ENCODE measurements around the gene HS6ST1.

Gene HS6ST1

DNA sequence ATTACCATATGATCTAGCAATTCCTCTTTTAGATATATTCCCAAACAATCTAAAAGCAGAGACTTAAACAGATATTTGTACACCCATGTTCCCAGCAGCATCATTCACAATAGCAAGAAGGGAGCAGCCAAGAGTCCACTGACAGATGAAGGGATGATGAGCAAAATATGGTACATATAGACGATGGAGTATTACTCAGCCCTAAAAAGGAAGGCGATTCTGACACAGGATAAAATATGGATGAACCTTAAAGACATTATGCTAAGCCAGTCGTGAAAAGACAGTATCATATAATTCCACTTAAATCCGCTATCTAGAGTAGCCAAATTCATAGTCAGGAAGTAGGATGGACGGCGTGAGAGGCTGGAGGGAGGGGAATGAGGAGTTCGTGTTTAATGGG lies 20.4 kb downstream of the HS6ST1 start:
- DNase-seq: no peak

DNA sequence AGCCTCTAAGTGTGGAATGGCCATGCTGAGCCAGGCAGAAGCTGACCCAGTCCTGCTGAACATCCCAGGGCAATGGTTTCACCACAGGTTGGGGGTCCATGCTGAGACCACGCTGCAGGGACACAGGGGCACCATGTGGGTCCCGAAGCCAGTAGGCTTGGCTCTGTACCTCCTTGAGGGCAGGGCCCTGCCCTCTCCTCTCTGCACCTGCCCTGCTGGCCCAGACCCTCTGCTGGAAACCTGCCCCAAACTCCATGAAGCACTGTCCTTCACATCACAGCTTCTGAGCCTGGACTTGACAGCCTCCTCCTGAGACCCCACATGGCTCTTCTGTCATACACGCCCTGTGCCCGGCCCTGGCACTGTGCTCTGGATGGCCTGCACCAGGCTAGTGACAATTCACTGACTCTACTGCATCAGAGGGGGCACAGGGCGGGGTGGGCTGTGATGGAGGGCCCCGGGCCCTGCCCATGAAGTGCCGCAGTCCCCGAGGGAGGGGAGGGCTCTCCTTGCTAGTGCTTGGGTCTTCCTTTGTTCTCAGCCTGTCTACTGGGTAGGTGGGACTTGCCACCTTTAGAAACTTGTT lies 24.7 kb downstream of the HS6ST1 start:
- DNase-seq: no peak

DNA sequence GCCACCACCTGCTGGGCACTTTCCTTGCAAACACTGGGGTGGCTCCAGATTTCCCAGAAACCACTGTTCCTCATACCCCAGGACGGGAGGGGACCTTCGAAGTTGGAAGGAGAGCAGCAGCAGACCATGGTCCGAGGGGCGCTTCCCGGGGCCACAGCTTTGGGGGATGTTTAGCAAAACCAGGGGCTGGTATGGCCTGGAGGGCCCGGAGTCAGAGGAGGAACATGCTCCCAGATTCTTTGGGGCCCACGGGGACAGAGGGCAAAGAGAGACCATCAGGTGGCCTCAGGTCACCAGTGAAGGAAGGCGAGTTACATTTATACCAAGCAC lies 25.3 kb downstream of the HS6ST1 start:
- no peak for DNase-seq

DNA sequence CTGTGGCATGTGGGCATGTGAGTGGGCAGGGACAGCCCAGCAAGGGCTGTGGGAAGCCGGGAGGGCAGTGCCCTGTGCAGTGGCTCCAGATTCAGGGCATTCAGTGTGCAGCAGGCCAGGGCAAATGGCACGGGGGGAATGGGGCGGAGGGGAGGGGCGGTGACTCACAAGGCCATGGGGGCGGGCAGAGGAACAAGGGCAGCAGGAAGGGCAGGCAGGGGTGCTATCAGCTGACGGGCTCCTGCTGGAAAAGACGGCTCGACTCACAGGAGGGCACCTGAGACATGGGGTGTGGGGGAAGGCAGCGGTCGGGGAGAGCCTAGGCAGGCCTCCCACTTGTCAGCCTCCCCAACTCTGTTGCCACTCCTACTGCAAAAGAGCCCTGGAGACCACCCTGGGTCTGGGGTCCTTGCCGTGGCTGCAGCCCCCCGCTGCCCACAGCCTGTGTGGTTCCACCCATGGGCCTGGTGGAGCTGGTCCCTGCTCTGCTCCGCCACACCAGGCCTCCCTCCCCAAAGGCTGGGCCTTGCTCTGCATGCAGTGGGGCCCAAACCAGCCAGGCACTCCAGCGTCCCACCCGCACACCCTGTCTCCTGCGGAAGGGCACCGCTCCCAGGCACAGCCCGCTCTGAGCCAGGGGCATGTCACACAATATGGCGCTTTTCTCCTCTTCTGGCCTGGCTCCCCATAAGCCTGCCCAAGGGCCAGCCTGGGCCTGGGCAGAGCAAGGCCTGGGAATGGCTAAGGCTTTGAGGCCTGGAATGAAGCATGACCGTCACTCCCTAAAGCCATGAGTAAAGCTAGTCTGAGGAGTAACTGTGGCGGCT lies 25.9 kb downstream of the HS6ST1 start:
- no peak for DNase-seq

DNA sequence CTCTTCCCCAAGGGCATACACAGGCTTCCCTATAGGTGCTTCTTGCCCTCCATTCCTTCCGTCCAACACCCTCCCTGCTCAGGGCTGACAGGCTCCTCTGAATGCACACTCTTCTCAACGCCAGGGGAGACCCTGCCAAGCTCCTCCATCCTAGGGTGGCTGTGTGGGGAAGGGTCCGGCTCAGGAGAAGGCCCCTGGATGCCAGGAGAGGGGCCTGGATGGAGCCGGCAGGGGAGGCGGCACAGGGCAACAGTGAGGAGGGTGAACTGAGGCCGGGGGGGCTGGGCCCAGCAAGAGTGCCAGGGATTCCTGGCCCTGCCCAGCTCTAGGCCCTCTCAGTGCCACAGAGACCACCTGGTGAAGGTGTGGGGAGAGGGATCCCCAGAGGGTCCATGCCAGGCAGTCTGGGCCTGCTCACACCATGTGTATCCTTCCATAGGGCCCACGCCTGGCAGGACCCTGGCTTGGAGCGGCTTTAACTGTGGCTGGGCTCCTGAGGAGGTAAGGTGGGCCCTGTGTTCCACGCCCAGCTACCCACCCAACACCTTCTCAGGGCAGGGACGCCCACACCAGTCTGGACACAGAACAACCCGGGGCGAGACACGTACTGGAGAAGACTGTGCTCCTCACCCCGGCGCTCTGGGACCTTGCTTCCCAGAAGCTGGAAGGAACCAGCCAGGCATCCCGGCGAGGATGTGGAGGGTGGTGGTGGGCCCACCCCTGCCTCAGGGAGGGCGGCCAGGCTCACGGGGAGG lies 26.6 kb downstream of the HS6ST1 start:
- DNase-seq: no peak

DNA sequence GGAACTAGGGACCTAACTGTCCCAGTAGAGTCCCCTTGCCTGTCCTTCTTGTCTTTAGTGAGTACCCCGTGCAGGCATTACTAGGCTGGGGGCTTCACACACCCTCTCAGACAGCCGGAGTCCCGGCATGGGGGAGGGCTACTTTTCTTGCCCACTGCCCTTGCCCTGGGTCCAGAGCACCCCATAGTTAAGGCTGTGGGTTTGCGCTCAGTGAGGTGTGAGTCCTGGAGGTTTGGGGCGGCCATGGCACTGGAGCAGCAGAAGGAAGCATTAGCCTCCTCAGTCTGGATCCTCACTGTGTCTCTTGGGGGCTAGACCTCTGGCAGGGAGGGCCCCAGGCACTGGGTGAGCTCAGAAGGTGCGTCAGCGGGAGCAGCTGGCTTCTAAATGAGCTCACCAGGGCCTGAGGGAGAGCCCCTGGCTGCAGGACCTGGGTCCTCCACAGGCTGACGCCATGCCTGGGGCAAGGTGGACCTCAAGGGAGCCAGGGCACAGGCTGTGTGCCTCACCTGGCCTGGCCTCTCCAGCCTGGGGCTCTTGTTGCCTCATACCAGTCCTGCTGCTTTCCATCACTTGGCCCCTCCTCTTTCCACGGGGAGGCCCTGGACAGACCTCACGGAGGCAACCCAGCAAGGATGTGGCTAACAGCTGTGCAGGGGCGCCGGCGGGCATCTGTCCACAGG lies 27.4 kb downstream of the HS6ST1 start:
- no peak for DNase-seq

DNA sequence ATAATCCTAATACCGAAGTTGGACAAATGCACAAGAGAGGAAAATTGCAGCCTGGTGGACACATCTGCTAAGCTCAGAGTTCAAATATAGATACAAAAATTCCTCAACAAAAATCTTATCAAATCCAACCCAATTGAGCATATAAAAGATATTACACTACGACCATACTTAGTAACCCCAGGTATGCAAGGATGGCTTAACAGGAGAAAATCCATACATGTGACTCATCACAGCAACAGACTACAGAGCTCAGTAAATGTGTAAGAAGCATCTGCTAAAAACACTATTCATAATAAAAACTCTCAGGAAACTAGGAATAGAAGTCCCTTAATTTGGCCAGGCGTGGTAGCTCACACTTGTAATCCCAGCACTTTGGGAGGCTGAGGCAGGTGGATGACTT lies 28.3 kb downstream of the HS6ST1 start:
- no peak for DNase-seq

DNA sequence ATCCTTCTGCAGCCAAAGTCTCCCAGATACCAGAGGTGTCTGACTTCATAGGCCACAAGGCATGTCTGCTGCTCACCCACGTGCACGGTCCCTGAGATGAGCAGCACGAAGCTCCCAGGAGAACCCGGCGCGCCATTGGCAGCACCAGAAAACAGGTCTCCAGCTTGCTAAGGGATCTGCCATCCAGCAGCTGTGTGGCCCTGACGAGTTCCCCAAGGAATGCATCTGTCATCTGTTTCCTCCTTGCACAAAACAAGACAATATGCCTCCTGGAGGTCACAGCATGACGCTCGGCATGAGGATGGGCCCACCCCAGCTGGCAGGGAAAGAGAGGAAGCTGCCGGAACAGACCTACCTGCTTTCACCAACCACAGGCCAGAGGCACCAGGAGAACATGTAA lies 29.2 kb downstream of the HS6ST1 start:
- no peak for DNase-seq

DNA sequence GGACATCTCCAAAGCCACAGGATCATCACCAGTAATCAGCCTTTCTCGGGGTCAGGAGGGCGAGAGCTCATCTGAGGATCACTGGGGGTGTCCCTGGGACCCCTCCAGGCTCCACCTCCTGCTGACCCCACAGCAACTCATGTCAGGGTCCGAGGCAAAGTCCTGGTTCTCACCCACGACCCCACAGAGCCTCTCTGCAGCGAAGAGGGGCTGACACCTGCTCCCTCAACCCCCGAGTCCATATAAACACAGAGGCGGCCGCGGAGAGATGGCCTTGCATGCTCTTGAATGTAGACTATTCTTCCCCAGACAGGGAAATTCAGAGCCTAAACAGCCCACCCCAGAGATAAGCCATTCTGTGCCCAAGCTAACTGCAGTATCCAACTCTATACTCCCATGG lies 29.9 kb downstream of the HS6ST1 start:
- DNase-seq: no peak

DNA sequence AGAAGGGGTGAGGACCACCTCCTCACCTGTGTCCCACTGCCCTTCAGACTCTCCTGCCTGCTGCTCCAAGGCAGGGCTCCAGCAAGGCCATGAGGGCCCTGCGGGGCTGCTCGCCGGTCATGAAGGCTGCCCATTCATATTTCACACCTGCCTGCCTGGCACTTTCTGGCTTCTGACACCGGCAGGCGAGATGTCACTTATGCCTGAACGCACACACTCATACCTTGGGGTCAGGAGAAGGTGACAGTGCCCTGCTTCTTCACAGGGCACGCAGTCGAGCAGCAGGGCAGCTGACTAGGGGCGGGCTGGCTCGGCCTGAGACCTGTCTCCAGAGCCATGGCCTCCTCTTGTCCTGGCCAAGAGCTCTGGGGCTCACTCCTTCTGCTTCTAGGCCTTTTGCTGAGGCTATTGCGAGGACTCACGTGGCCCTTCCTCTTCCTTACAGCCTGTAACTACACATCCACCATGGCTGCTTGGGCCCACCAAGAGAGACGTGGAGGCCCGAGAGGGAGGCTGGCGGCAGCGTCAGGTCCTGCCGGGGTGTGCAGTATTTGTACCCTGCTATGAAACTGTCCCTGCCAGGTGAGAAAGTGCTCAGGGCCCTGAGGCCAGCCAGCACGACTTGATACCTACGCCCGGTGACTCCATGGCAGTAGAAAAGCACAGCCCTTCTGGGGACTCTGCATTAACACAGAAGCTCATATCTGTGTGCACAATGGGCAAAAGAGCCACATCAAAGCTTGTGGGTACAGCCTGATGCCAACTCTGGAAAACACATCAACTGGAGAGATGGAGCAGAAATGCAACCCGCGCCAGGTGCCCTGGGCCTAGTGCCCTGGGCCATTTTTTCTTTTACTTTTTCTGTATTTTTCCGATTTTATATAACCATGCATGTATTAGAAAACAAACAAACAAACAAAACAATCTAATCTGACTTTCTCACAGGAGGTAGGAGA lies 30.6 kb downstream of the HS6ST1 start:
- no peak for DNase-seq

DNA sequence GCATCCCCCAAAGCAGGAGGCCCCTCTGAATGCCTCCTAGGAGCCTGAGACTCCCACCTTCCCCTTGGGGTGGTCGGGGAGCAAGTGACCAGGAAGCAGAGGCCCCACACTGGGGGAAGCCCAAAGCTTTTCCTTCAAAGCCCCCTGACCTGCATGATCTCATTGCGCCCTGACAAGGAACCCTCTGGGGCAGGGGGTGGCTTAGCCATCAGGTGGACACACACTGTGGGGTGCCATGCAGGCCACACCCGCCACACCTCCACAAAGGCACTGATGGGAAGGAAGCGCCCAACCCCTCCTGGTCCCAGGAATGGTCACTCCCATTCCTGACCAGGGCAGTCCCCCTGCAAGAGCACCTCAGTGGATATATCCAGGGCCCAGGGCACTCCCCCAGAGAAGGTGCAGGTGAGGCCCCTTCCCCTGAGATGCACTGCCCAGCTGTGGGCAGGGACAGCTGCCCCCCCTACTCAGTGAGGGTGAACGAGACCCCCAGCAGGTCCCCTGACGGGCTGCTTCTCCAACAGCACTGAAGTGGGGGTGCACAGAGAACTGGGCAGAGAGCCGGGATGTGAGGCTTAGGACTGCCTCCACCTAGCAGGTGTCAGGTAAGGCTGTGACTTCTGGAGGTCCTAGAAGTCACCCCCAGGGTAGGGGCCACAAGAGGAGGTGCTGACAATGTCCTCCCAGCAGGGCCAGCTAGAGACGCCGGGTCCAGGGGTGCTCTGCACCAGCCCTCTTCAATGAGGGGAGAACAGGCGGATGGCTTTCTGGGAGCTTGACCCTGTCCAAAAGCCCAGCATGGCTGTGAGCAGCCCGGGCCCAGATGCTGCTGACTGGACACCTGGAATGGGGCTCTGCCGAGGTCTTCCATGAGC lies 31.5 kb downstream of the HS6ST1 start:
- no peak for DNase-seq

DNA sequence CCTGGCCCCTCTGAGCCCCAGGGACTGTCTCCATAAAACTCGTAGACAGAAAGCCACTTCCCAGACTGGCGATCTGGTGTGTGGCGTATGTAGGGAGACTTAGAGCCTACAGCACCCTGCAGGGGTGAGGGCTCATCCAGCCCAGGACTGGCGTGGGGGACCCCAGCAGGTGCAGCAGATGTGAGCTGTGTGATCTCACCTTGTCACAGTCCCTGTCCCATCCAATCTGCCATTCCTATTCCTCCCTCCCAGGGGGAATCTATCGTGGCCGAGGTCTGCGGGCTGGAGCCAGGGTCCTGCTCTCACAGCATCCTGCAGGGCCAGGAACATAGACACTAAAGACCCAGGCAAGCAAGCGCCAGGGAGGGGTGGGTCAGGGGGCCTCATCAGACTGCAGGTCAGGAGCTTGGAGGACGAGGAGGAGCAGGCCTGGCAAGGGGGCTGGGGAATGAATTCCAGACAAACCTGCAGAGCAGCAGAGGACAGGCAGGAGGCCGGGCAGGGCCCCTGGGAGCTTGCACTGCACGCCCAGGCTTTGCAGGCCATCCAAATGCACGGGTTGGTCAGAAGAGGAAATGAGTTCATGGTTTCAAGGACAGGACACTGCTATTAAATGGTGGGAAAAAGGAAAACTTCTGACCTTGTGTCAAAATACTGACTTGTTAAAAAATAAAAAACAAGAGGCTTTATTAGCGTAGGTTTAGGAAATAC lies 32.5 kb downstream of the HS6ST1 start:
- DNase-seq: no peak

DNA sequence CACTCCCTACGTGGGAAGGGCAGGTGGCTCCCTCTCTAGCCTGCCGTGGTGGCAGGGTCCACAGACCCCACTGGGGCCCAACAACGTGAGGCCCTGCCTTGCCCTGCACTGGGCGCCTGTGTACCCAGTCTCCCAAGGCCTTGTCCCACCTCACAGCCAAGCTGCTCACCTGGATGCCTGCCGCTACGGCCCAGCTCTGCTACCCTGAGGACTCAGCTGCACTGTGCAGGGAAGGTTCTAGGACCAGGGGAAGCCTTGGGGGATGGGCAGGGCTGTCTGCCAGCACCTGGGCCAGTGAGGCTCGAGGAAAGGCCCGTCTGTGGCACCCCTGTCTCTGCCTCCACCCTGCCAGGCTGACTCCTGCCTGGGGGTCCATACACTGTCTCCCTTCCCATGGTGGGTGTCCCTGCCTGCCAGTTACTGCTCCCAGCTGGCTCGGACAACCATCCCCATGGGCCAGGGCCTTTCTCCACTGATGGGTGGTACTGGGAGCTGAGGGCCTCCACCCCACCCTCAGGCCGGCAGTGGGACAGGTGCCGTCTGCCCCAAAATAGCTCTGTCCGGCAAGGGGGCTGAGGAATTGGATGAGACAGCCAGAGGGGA lies 33.2 kb downstream of the HS6ST1 start:
- DNase-seq: no peak

DNA sequence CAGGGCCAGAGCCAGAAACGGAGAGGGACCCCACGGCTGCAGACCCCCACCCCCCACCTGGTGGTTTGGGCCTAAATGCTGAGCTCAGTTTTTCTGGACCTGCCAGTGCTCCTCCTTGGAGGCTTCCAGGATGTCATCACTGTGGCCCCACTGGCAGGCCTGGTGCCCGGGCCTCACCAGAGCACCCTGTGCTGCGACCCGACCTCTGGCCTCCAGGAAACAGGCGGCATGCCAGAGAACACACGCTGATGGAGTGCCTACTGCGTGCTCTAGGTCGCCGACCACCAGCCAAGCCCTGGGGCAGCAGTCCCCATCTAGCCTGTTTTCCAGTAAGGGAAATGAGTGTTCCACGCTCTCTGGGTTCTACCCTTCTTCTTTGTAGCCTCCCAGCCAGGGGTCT lies 33.8 kb downstream of the HS6ST1 start:
- no peak for DNase-seq

DNA sequence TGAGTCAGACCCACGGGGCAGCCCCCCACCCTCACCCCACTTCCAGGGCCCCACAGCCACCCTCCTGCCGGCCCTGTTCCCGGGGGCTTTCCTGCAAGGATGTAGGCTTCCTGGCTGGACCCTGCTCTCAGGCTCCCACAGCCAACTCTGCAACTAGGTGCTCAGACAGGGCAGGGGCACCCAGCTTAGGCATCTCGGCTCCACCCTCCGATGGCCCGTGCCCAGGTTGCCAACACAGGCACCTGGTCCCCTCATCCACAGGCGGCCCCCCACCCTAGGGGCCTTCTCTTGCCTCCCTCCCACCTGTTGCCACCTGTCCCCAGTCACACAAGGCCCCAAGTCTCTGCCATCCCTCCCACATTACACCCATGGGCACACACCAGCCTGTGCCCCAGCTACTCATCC lies 34.6 kb downstream of the HS6ST1 start:
- DNase-seq: no peak

DNA sequence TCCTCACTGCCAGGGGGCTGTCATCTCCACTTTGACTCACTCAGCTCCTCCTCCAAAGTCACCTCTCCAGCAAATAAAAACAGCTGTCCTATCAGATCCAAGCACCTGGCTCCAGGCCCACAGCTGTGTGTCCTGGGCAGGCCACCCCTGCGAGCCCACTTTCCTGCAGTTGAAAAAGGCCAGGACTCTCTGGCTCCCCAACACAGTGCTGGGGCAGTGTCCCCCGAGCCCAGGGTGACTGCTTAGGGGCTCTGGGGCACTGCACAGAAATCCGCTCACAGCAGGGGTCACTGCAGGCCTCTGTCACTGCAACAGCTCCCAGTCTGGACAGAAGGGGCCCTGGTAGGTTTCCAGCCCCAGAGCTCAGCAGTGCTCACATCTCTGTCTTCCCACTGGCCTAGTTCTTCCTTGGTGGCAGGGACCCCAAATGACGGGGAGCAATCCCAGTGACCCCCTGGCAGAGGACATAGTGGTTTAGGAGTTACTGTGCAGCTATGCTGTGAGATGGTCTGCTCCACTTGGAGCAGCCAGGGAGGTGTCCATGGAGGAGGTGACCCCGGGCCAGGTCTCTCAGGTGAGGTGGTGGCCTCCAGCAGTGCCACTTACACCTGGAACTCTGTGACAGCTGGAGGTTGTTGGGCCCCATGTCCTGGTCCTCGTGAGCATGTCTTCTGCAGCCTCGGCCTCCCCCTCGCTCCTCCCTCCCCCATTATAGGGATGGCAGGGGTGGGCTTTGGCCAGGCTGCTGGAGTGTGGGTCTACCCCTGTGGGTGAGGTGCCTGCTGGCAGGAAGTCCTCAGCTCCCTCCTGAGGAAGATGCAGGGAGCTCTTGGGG lies 35.5 kb downstream of the HS6ST1 start:
- no peak for DNase-seq

DNA sequence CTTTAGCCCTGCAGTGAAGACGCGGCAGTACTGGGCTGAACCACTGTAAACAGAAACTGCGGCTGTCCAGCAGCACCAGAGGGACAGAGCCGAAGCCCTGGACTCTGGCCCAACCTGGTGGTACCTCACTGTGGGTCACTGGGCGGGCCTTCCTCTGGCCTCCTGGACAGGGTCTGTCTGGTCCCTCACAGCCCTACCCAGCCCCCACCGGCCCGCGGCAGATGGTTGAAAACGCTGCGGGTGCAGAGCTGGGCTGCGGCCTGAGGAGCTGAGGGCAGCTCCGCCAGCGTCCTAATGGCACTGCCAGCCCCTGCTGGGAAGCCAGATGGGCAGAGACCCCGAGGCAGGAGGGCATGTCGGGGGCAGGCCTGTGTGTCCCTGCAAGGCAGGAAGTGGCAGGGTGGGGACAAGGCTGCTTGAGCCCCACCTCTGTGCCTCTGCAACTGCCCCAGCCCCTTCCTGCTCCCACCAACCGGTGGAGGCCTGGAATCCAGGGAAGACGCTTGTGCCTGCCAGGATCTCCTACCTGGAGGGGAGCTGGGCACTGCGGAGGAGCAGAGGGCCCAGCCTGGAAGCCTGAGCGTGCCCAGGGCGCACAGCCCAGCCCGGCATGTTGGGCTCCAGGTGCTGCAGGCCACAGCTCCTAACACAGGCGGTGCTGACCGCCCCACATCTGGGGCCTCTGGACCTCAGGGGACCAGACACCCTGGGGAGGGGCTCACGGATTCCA lies 36.3 kb downstream of the HS6ST1 start:
- no peak for DNase-seq

DNA sequence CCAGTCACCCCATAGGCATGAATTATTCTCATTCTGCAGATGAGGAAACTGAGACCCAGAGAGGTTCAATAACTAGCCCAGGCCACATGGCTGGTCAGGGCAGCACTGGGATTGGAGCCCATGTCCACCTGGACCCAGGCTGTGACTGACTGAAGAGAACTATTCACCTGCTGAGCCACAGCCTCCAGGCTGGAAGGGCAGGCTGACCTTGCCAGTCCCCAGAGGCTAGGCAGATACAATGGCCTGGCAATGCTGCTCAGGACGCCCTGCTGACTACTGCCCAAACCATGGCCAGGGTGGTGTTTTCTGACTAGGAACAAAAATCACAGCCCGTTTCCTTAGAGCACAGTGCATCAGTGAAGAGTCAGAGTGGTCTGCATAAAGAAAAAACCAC lies 36.8 kb downstream of the HS6ST1 start:
- DNase-seq: no peak

DNA sequence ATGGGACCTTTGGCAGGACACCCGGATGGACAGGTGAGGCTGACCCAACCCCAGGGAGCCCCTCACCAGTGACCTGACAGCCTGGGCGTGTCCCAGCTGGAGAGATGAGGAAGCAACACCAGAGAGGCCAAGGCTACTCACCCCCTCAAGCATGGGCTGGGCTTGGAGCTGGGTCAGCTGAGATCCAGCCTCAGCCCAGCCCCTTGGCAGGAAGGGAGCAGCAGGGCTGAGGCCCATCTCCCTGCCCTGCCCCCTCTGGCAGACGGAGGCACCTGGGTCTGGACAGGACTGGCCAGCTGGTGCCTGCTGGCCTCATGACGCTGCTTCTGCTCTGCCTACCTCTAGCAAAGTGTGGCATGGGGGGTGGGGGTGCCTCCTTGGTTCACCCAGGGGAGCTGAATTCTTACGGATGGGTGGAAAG lies 37.8 kb downstream of the HS6ST1 start:
- DNase-seq: no peak

Data from NCI-H2029 treated with DMSO at 0.1 percent for 48 hours (cell line).